Left ventricle myocardium superior (tissue), 1 donor: Measurements from ENCODE around the gene INPP4B. TPM values are rescaled to one million over a fixed set of nuclear protein-coding genes. Genes with fewer than 3 reads are reported as not detected.
A peak's percentile ranks its signal among the peaks of the same experiment; 100 is the strongest.

ENCODE experiments used
- ATAC-seq: fragments of 200-7000 bp; cut with Tn5 transposase; one replicate; pipeline ENCODE4 v1.9.1; 2020; ENCODE audit warnings: mild to moderate bottlenecking, moderate library complexity
- DNase-seq: peaks from one replicate; pipeline ENCODE4 v3.0.0-alpha.2; 2020
- intact Hi-C: fragments of 100-400 bp; cut with micrococcal nuclease; formaldehyde crosslinking; loops from one replicate; pipeline ENCODE4 v1.11.0; 2022
- total RNA-seq: library from RNA; stranded (reverse); fragmentation: NEBNext Ultra II Directional; extraction: Animal tissue kit (Norgen Biotek cat#: 25700); gene quantifications from one replicate; pipeline ENCODE4 v1.2.1, GENCODE V29; 2021
- donor health status: DM: no; HTN: yes; CAD: no; lungs with severe emphysema.

INPP4B gene
- total RNA-seq, 1 donor from 2014 or later, result 15.5 TPM

DNA sequence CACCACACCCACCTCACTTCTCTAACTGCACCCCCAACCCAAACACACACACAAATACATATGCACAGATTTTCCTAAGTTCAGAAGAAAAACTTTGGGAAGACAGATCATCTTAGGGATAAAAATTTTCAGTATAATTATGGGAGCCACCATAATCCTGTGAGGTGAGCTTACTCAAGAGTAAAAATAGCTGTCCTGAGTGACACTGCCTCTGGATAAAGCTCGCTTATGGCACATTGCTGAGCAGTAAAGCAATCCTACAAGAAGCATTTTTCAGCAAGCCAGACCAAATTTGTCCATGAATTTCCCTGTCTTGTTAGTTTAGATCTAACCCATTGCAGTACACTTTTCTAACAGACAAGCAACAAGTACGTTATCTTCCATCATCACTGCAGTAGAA lies 83.8 kb downstream of the INPP4B start:
- DNase-seq (no peak), ATAC-seq (peak; percentile 60)
- intact Hi-C loops, result no loop called here

DNA sequence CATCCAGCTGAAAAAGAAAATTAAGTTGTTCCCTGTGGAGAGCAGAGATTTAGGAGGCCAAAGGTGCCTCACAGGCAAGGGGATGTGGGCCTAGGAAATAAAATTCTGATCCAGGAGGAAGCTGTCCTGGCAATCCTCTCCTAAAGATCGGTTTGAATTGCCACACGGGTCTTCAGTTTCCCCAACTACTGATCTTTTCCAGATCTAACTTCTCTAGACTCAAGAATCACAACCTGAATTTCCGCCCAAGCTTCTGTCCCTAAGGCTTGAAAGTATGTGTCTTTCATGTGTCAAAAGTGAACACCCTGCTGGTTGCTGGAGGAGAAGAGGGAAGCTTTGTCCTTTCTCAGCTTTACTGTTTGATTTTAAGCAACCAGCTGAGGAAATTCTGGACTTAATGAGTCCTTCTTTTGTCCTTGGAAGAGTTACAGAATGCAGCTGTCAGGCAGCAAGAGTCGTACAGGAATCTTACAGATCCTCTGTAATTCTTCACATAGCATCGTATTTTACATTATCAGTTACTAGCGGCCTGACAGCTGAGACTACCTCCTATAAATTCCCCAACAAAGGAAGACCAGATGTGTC lies 93.8 kb downstream of the INPP4B start:
- DNase-seq, result no peak
- ATAC-seq, result peak; percentile 36
- intact Hi-C loops, result no loop called here

DNA sequence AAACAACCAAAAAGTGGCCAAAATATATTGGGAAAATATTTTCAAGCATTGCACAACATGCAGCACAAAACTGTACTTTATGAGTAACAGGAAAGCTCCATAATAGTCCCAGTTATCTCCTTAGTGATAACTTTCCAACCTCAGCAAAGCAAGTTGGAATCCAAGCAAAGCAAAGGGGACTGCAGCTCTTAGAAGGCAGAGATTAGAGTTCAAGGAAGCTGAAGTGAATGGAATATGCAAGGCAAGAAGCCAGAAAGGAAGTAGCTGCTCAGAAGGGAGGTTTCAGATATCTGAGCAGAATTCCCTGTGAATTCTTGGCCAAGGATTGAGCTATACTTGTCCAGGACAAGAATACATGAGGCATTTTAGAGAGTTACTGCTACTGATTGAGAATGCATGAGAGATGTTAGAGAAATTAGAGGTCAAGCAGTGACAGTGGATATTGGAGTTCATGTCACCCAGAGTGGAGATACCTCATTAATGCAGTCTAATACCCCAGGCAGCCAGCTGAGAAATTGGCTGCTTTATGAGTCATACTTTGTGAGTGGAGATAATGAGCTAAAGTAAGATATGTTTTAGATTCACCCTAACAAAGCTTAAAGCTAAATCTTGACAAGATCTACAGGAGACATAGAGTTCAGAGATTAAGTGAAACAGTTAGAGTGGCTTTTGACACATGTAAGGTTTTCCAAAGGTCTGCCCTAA lies 102.8 kb downstream of the INPP4B start:
- ATAC-seq (peak; percentile 59), DNase-seq (no peak)
- intact Hi-C loops, result no loop called here

DNA sequence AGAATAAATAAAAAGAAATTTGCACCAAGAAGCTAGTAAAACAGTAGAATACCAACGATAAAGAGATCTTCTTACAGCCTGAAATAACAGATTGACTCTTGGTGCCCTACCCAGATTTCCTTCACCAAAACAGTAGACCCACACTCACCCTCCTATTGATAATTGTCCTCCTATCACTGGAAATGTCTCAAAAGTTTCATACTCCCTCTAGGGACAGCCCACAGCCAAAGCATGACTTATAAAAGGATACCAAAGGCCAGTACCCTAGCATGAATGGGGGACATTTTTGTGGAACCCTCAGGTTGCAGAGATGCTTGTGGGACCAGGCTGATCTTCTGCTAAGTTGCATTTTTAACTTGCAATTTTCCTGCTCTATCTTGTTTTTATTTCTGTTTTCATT lies 104.1 kb downstream of the INPP4B start:
- intact Hi-C loops, result no loop called here
- DNase-seq (no peak), ATAC-seq (no peak)

- ATAC-seq (no peak), DNase-seq (no peak)
- intact Hi-C loops, result loop anchor here (10.0 kb wide), 2 partner anchors 373 to 603 kb away; no protein-coding TSS in a partner anchor
These were observed 117.9 kb downstream of the INPP4B start for GRCh38 chr4:142728233-142728632.

DNA sequence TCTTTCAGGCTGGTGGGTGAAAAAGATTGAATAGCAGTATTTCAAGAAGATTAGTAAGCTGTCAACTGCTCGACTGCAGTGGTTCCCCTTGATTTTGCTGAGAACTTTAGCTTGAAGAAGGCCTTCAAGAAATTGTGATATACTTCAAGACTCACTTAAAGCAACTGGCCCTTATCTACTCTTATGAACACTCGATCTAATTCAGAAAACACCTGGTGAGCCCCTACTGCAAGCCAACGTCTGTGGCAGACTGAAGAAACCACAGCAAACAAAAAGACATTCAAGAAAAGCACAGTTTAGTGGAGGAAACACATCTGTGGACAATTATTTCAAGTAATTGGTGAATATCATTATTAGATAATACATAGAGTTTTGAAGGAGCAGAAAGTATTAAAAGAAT lies 119.0 kb downstream of the INPP4B start:
- intact Hi-C loops, result loop anchor here (10.0 kb wide), 2 partner anchors 372 to 602 kb away; no protein-coding TSS in a partner anchor
- DNase-seq, result no peak
- no peak for ATAC-seq

GRCh38 chr4:142725886-142726285 lies 120.2 kb downstream of the INPP4B start:
- ATAC-seq (no peak), DNase-seq (no peak)
- intact Hi-C loops, result loop anchor here (10.0 kb wide), 2 partner anchors 371 to 601 kb away; no protein-coding TSS in a partner anchor

DNA sequence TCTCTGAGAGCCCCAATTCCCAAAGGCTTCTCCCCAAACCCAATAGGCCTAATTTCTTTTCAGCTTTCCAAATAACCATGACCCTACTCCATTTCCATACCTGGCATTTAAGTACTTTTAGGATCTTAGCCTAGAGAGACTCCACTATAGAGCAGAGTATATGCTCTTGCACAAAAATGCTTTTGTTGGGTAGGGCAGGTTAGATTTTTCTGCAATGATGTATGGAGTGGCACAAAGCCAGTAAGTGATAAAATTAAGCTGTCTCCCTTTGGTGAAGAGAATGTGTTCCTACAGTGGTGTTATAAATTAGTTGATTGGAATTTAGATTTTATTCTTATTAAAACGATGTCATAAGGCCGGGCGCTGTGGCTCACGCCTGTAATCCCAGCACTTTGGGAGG lies 124.9 kb downstream of the INPP4B start:
- intact Hi-C loops, result loop anchor here (10.0 kb wide), 2 partner anchors 366 to 596 kb away; no protein-coding TSS in a partner anchor
- no peak for DNase-seq
- ATAC-seq, result no peak

GRCh38 chr4:142719854-142720541 lies 126.1 kb downstream of the INPP4B start:
- intact Hi-C loops, result loop anchor here (10.0 kb wide), 2 partner anchors 365 to 595 kb away; no protein-coding TSS in a partner anchor
- DNase-seq (no peak), ATAC-seq (peak; percentile 29)

- no peak for DNase-seq
- intact Hi-C loops, result no loop called here
- ATAC-seq, result no peak
These were observed 127.1 kb downstream of the INPP4B start for GRCh38 chr4:142718981-142719380.

- DNase-seq (no peak), ATAC-seq (peak; percentile 69)
- intact Hi-C loops, result no loop called here
These were observed 130.4 kb downstream of the INPP4B start for GRCh38 chr4:142715727-142716126.

DNA sequence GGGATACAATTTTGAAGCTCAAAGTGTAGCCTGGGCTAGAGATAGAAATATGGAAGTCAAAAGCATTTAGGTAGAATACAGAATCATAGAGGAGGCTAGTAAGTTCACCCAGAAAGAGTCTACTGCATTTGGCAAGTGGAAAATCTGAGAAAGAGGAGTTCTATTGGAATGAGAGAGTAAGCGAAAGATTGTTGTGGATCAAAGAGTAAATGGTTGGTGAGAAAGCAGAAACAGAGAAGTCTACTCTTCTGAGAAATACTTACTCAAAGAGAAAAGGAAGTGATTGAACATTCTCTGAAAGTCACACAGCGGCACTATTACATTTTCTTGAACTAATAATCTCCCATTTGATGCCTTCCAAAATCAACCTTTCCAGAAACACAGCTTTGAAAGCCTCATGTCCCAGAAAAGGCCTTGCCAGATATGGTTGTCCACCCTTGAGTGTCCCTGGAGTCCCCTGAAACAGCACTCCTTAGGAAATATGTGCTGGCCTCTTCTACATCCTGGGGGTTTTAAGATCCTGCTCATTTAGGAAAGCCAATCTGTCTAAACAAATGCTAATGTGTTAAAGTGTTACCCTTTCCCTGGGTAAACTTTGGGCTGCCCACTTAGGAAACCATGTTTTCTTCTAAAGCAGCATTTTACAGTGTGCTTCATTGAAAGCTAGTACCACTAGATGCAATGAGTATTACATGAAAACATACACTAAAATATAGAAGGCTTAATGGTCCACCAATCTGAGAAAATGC lies 132.6 kb downstream of the INPP4B start:
- intact Hi-C loops, result no loop called here
- ATAC-seq, result no peak
- no peak for DNase-seq

DNA sequence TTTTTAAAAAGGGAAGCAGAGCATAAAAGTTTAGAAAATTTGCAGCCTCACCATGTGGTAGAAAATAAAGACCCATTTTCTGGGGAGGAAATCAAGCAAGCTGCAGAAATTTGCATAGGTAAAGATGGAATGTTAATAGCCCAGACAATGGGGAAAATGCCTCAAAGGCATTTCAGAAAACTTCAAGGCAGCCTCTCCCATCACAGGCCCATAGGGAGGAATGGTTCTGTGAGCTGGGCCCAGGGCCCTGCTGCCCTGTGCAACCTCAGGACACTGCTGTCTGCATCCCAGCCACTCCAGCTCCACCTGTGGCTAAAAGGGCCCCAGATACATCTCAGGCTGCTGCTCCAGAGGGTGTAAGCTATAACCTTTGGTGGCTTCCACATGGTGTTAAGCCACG lies 137.9 kb downstream of the INPP4B start:
- DNase-seq, result no peak
- no peak for ATAC-seq
- intact Hi-C loops, result no loop called here

DNA sequence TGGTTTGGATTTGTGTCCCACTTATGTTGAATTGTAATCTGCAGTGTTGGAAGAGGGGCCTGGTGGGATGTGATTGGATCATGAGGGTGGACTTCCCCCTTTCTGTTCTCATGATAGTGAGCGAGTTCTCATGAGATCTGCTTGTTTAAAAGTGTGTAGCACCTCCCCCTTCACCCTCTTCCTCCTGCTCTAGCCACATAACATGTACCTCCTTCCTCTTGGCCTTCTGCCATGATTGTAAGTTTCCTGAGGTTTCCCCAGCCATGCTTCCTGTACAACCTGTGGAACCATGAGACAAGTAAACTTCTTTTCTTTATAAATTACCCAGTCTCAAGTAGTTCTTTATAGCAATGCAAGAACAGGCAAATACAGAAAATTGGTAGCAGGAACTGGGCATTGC lies 138.7 kb downstream of the INPP4B start:
- no peak for DNase-seq
- ATAC-seq, result no peak
- intact Hi-C loops, result no loop called here

GRCh38 chr4:142706381-142706780 lies 139.7 kb downstream of the INPP4B start:
- ATAC-seq (no peak), DNase-seq (no peak)
- intact Hi-C loops, result no loop called here

GRCh38 chr4:142705820-142706219 lies 140.3 kb downstream of the INPP4B start:
- DNase-seq, result no peak
- ATAC-seq, result no peak
- intact Hi-C loops, result no loop called here

- intact Hi-C loops, result no loop called here
- no peak for ATAC-seq
These were observed 142.3 kb downstream of the INPP4B start for GRCh38 chr4:142703694-142704309.

DNA sequence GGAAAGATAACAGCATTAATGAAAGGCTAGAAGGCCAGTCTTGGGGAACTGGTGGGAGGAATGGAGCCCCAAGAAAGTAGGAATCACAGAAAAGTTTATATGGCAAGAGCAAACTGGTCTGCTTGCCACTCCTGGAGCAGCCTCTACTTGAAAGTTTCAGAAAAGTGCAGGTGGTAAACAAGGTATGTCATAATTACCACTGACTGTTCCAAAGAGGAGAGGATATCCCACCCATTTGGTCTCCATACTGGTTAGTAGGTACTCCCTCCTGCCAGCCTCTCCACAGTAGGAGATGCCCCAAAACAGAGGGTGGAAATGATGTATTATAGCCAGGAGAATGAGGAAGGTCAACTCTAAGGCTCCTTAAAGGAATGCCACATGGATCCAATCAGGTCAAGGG lies 145.1 kb downstream of the INPP4B start:
- intact Hi-C loops, result no loop called here
- ATAC-seq (no peak), DNase-seq (no peak)

More at GRCh38 chr4:142703694-142704309, 142.3 kb downstream of the INPP4B start:
- no peak for DNase-seq

DNA sequence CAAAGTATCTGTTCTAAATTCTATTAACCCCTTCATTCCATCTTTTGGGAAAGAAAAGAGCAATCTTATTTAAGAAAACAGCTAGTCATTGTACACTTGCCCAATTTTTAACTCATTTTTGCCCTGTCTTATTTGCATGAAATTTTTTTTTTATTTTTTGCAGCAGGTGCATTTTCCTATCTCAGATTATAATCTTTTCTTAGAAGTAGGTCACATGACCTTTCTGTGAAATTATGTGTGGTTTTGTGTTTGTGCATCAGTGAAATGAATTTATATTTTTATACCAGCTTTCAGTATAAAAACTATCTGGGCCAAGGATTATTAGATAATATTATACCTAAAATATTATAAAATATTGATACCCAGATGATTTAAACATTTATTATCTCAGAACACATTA lies 145.6 kb downstream of the INPP4B start:
- ATAC-seq (no peak), DNase-seq (no peak)
- intact Hi-C loops, result no loop called here
